Stimulated activated CD8-positive, alpha-beta memory T cell treated with anti-CD3 and anti-CD28 coated beads, Interleukin-4, amount 100 ng/mL, for 24 hours (primary cell): Measurements from ENCODE around the gene LRGUK.
"Not testable (repeated sequence)": the region's sequence is repeated elsewhere in the genome, so short reads cannot be mapped to it uniquely, and the experiment has no call there.

Experiments
- DNase-seq: peaks from one replicate; pipeline ENCODE4 v3.0.0-alpha.2; 2020; ENCODE audit warnings: low read depth

Gene LRGUK

GRCh38 chr7:134126966-134127848 lies at the start of gene LRGUK:
TSS of gene LRGUK (plus strand) at chr7:134127340. CDS start at chr7:134127368, 28 bp downstream.
- peak; percentile 69 for DNase-seq

- DNase-seq = not testable (repeated sequence)
Measured at GRCh38 chr7:134077560-134077959, 49.6 kb upstream of the LRGUK start.

GRCh38 chr7:134078991-134079390 lies 48.1 kb upstream of the LRGUK start:
- no peak for DNase-seq

GRCh38 chr7:134081695-134082094 lies 45.4 kb upstream of the LRGUK start:
- no peak for DNase-seq

- DNase-seq = no peak
Measured at GRCh38 chr7:134083766-134084487, 43.2 kb upstream of the LRGUK start.

- no peak for DNase-seq
Measured at GRCh38 chr7:134084488-134085144, 42.5 kb upstream of the LRGUK start.

GRCh38 chr7:134085311-134085710 lies 41.8 kb upstream of the LRGUK start:
- no peak for DNase-seq

- DNase-seq = no peak
Measured at GRCh38 chr7:134086998-134087735, 40.0 kb upstream of the LRGUK start.

- DNase-seq = no peak
Measured at GRCh38 chr7:134088199-134088598, 38.9 kb upstream of the LRGUK start.

- no peak for DNase-seq
Measured at GRCh38 chr7:134089446-134089845, 37.7 kb upstream of the LRGUK start.

- no peak for DNase-seq
Measured at GRCh38 chr7:134098072-134098471, 29.1 kb upstream of the LRGUK start.

GRCh38 chr7:134101716-134102115 lies 25.4 kb upstream of the LRGUK start:
- DNase-seq = no peak

GRCh38 chr7:134104166-134104565 lies 23.0 kb upstream of the LRGUK start:
- no peak for DNase-seq

- no peak for DNase-seq
Measured at GRCh38 chr7:134105841-134106240, 21.3 kb upstream of the LRGUK start.

- no peak for DNase-seq
Measured at GRCh38 chr7:134108802-134109201, 18.3 kb upstream of the LRGUK start.

GRCh38 chr7:134113655-134114054 lies 13.5 kb upstream of the LRGUK start:
- DNase-seq = no peak

GRCh38 chr7:134114992-134115391 lies 12.1 kb upstream of the LRGUK start:
- DNase-seq = no peak

- no peak for DNase-seq
Measured at GRCh38 chr7:134120405-134120804, 6.7 kb upstream of the LRGUK start.

GRCh38 chr7:134121632-134122139 lies 5.5 kb upstream of the LRGUK start:
- DNase-seq = no peak

GRCh38 chr7:134122980-134123379 lies 4.2 kb upstream of the LRGUK start:
- DNase-seq = no peak

GRCh38 chr7:134126146-134126545 lies 994 bp upstream of the LRGUK start:
- no peak for DNase-seq

- DNase-seq = no peak
Measured at GRCh38 chr7:134126596-134126965, 559 bp upstream of the LRGUK start.
